ENCODE results near the gene ESPNL.

Gene ESPNL

GRCh38 chr2:238107525-238108422 lies 7.6 kb downstream of the ESPNL start:
- Histone ChIP-seq H3K23ac (ENCODE audit: low read length) (no peak overlapping the region), H3K79me2 (ENCODE audit: control insufficient read depth, insufficient read depth, low read length, poor library complexity) (no peaks in the 10 kb centered on the region), H3K4me2 (ENCODE audit: low read length) (no peak overlapping the region), H2AK5ac (ENCODE audit: low read length) (no peak overlapping the region), H3K9ac (ENCODE audit: low read length) (no peak overlapping the region), H3K27ac (ENCODE audit: low read depth, low read length) (no peak overlapping the region), H3K4ac (ENCODE audit: low read depth, low read length) (no peak overlapping the region), H2BK5ac (ENCODE audit: low read depth, low read length, poor library complexity) (no peak overlapping the region), H3K18ac (ENCODE audit: low read length) (no peak overlapping the region), H3K9me3 (ENCODE audit: insufficient read depth, low read depth, low read length) (no peaks in the 10 kb centered on the region), H3K27me3 (ENCODE audit: insufficient read depth, low read length) (no peaks in the 10 kb centered on the region), H4K12ac (ENCODE audit: low read depth, low read length) (no peak overlapping the region), H4K8ac (ENCODE audit: low read depth, low read length) (no peak overlapping the region), H2BK12ac (ENCODE audit: low read length) (no peak overlapping the region), H3K4me1 (ENCODE audit: control insufficient read depth in 1 of 2, insufficient read depth in 2 of 2, low read length in 2 of 2) (no peaks in the 10 kb centered on the region), H3K4me3 (ENCODE audit: low read depth, low read length) (no peak overlapping the region), H2BK120ac (ENCODE audit: insufficient read depth, low read length, poor library complexity) (no peak overlapping the region), H3K79me1 (ENCODE audit: low read length) (no peaks in the 10 kb centered on the region), H3K14ac (ENCODE audit: low read length) (no peak overlapping the region), H4K91ac (ENCODE audit: low read depth, low read length) (no peak overlapping the region), H2AFZ (ENCODE audit: insufficient read depth, low read length, poor library complexity) (no peak overlapping the region), H3K36me3 (ENCODE audit: control insufficient read depth in 1 of 2, insufficient read depth in 2 of 2, low read length in 2 of 2) (no peaks in the 10 kb centered on the region)
- WGBS (ENCODE audit: extremely low coverage, insufficient coverage, insufficient read length), result no CpG with 5 or more reads among the region's 28 CpGs
- peak; percentile 15 to 48 for DNase-seq

- Histone ChIP-seq H2BK120ac (ENCODE audit: insufficient read depth, low read length, poor library complexity) (no peak overlapping the region), H3K4me3 (ENCODE audit: low read depth, low read length) (no peak overlapping the region), H3K27ac (ENCODE audit: low read depth, low read length) (no peak overlapping the region), H3K4me1 (ENCODE audit: control insufficient read depth in 1 of 2, insufficient read depth in 2 of 2, low read length in 2 of 2) (no peaks in the 10 kb centered on the region), H3K9me3 (ENCODE audit: insufficient read depth, low read depth, low read length) (peaks cover 2% of the 10 kb centered on the region), H2AFZ (ENCODE audit: insufficient read depth, low read length, poor library complexity) (no peak overlapping the region), H3K36me3 (ENCODE audit: control insufficient read depth in 1 of 2, insufficient read depth in 2 of 2, low read length in 2 of 2) (no peaks in the 10 kb centered on the region), H4K8ac (ENCODE audit: low read depth, low read length) (no peak overlapping the region), H4K91ac (ENCODE audit: low read depth, low read length) (no peak overlapping the region), H3K18ac (ENCODE audit: low read length) (no peak overlapping the region), H3K79me2 (ENCODE audit: control insufficient read depth, insufficient read depth, low read length, poor library complexity) (no peaks in the 10 kb centered on the region), H2BK5ac (ENCODE audit: low read depth, low read length, poor library complexity) (no peak overlapping the region), H3K23ac (ENCODE audit: low read length) (no peak overlapping the region), H4K12ac (ENCODE audit: low read depth, low read length) (no peak overlapping the region), H3K9ac (ENCODE audit: low read length) (no peak overlapping the region), H2BK12ac (ENCODE audit: low read length) (no peak overlapping the region), H3K4me2 (ENCODE audit: low read length) (no peak overlapping the region), H3K4ac (ENCODE audit: low read depth, low read length) (no peak overlapping the region), H3K14ac (ENCODE audit: low read length) (no peak overlapping the region), H2AK5ac (ENCODE audit: low read length) (no peak overlapping the region), H3K27me3 (ENCODE audit: insufficient read depth, low read length) (no peaks in the 10 kb centered on the region), H3K79me1 (ENCODE audit: low read length) (no peaks in the 10 kb centered on the region)
- DNase-seq, result no peak
- no CpG with 5 or more reads among the region's 19 CpGs for WGBS (ENCODE audit: extremely low coverage, insufficient coverage, insufficient read length)
These were observed 8.5 kb downstream of the ESPNL start for GRCh38 chr2:238108423-238109183.

- no peak overlapping the region for H2AK5ac ChIP-seq (ENCODE audit: low read length)
- H3K23ac ChIP-seq (ENCODE audit: low read length), result no peak overlapping the region
- H3K4me1 ChIP-seq (ENCODE audit: control insufficient read depth in 1 of 2, insufficient read depth in 2 of 2, low read length in 2 of 2), result no peaks in the 10 kb centered on the region
- no peak overlapping the region for H3K4me2 ChIP-seq (ENCODE audit: low read length)
- H2BK120ac ChIP-seq (ENCODE audit: insufficient read depth, low read length, poor library complexity), result no peak overlapping the region
- H4K12ac ChIP-seq (ENCODE audit: low read depth, low read length), result no peak overlapping the region
- H3K79me2 ChIP-seq (ENCODE audit: control insufficient read depth, insufficient read depth, low read length, poor library complexity), result no peaks in the 10 kb centered on the region
- no peak overlapping the region for H2BK5ac ChIP-seq (ENCODE audit: low read depth, low read length, poor library complexity)
- DNase-seq, result no peak
- no peak overlapping the region for H3K27ac ChIP-seq (ENCODE audit: low read depth, low read length)
- H3K18ac ChIP-seq (ENCODE audit: low read length), result no peak overlapping the region
- WGBS (ENCODE audit: extremely low coverage, insufficient coverage, insufficient read length), result no CpG with 5 or more reads among the region's 13 CpGs
- no peak overlapping the region for H2AFZ ChIP-seq (ENCODE audit: insufficient read depth, low read length, poor library complexity)
- no peaks in the 10 kb centered on the region for H3K36me3 ChIP-seq (ENCODE audit: control insufficient read depth in 1 of 2, insufficient read depth in 2 of 2, low read length in 2 of 2)
- H3K9me3 ChIP-seq (ENCODE audit: insufficient read depth, low read depth, low read length), result peaks cover 5% of the 10 kb centered on the region
- no peak overlapping the region for H4K91ac ChIP-seq (ENCODE audit: low read depth, low read length)
- H3K14ac ChIP-seq (ENCODE audit: low read length), result no peak overlapping the region
- H3K4me3 ChIP-seq (ENCODE audit: low read depth, low read length), result no peak overlapping the region
- H4K8ac ChIP-seq (ENCODE audit: low read depth, low read length), result no peak overlapping the region
- no peaks in the 10 kb centered on the region for H3K27me3 ChIP-seq (ENCODE audit: insufficient read depth, low read length)
- H3K4ac ChIP-seq (ENCODE audit: low read depth, low read length), result no peak overlapping the region
- H3K9ac ChIP-seq (ENCODE audit: low read length), result no peak overlapping the region
- H2BK12ac ChIP-seq (ENCODE audit: low read length), result no peak overlapping the region
- H3K79me1 ChIP-seq (ENCODE audit: low read length), result no peaks in the 10 kb centered on the region
These were observed 13.5 kb downstream of the ESPNL start for GRCh38 chr2:238113611-238114010.

- no CpG with 5 or more reads among the region's 16 CpGs for WGBS (ENCODE audit: extremely low coverage, insufficient coverage, insufficient read length)
- no peak overlapping the region for H3K14ac ChIP-seq (ENCODE audit: low read length)
- no peak overlapping the region for H2BK5ac ChIP-seq (ENCODE audit: low read depth, low read length, poor library complexity)
- no peak overlapping the region for H3K4ac ChIP-seq (ENCODE audit: low read depth, low read length)
- H2AFZ ChIP-seq (ENCODE audit: insufficient read depth, low read length, poor library complexity), result no peak overlapping the region
- H3K36me3 ChIP-seq (ENCODE audit: control insufficient read depth in 1 of 2, insufficient read depth in 2 of 2, low read length in 2 of 2), result no peaks in the 10 kb centered on the region
- H4K8ac ChIP-seq (ENCODE audit: low read depth, low read length), result no peak overlapping the region
- no peaks in the 10 kb centered on the region for H3K79me1 ChIP-seq (ENCODE audit: low read length)
- no peak overlapping the region for H2AK5ac ChIP-seq (ENCODE audit: low read length)
- H4K12ac ChIP-seq (ENCODE audit: low read depth, low read length), result no peak overlapping the region
- H3K79me2 ChIP-seq (ENCODE audit: control insufficient read depth, insufficient read depth, low read length, poor library complexity), result no peaks in the 10 kb centered on the region
- H3K23ac ChIP-seq (ENCODE audit: low read length), result no peak overlapping the region
- no peak for DNase-seq
- no peak overlapping the region for H3K4me3 ChIP-seq (ENCODE audit: low read depth, low read length)
- H2BK120ac ChIP-seq (ENCODE audit: insufficient read depth, low read length, poor library complexity), result no peak overlapping the region
- H3K4me1 ChIP-seq (ENCODE audit: control insufficient read depth in 1 of 2, insufficient read depth in 2 of 2, low read length in 2 of 2), result no peaks in the 10 kb centered on the region
- H3K9me3 ChIP-seq (ENCODE audit: insufficient read depth, low read depth, low read length), result peaks cover 5% of the 10 kb centered on the region
- no peak overlapping the region for H3K4me2 ChIP-seq (ENCODE audit: low read length)
- H3K9ac ChIP-seq (ENCODE audit: low read length), result no peak overlapping the region
- no peak overlapping the region for H3K18ac ChIP-seq (ENCODE audit: low read length)
- H4K91ac ChIP-seq (ENCODE audit: low read depth, low read length), result no peak overlapping the region
- H3K27me3 ChIP-seq (ENCODE audit: insufficient read depth, low read length), result no peaks in the 10 kb centered on the region
- no peak overlapping the region for H2BK12ac ChIP-seq (ENCODE audit: low read length)
- no peak overlapping the region for H3K27ac ChIP-seq (ENCODE audit: low read depth, low read length)
These were observed 14.2 kb downstream of the ESPNL start for GRCh38 chr2:238114331-238114841.

Data from trophoblast cell (in vitro differentiated cells and primary cell).